Hepatocyte (in vitro differentiated cells): ENCODE data around the gene TECR. TPM values are rescaled to one million over a fixed set of nuclear protein-coding genes. Genes with fewer than 3 reads are reported as not detected.

Experiments used
- DNase-seq: peaks from one replicate; pipeline ENCODE4 v3.0.0-alpha.2; 2016; ENCODE audit warnings: low spot score
- H2AFZ ChIP-seq: fragments of 200-600 bp; sonication (generic); 2 replicates; pipeline ENCODE4 v1.6.0; 2016; ENCODE audit warnings: antibody characterized with exemption, mild to moderate bottlenecking
- H3K27ac ChIP-seq: fragments of 200-600 bp; sonication (generic); 2 replicates; pipeline ENCODE4 v1.5.1; 2016; ENCODE audit warnings: mild to moderate bottlenecking
- H3K27me3 ChIP-seq: fragments of 200-600 bp; sonication (generic); 2 replicates; pipeline ENCODE4 v1.6.1; 2016
- H3K36me3 ChIP-seq: fragments of 200-600 bp; sonication (generic); replicated peaks from 2 replicates; pipeline ENCODE4 v1.5.1; 2016; ENCODE audit warnings: low read depth; ENCODE audit not compliant: insufficient read depth
- H3K4me1 ChIP-seq: fragments of 200-600 bp; sonication (generic); 2 replicates; pipeline ENCODE4 v1.5.1; 2016; ENCODE audit warnings: mild to moderate bottlenecking, moderate library complexity; ENCODE audit not compliant: insufficient read depth
- H3K4me2 ChIP-seq: fragments of 200-600 bp; sonication (generic); 2 replicates; pipeline ENCODE4 v1.6.0; 2016
- H3K4me3 ChIP-seq: fragments of 200-600 bp; sonication (generic); 2 replicates; pipeline ENCODE4 v1.5.1; 2016; ENCODE audit warnings: mild to moderate bottlenecking
- H3K79me2 ChIP-seq: fragments of 200-600 bp; sonication (generic); 2 replicates; pipeline ENCODE4 v1.6.0; 2017; ENCODE audit warnings: mild to moderate bottlenecking
- H3K9me2 ChIP-seq: fragments of 200-600 bp; sonication (generic); replicated peaks from 2 replicates; pipeline ENCODE4 v1.6.0; 2017; ENCODE audit warnings: mild to moderate bottlenecking; ENCODE audit not compliant: insufficient read depth
- H3K9me3 ChIP-seq: fragments of 200-600 bp; sonication (generic); 2 replicates; pipeline ENCODE4 v1.5.1; 2016; ENCODE audit warnings: low read depth, mild to moderate bottlenecking
- H4K20me1 ChIP-seq: fragments of 200-600 bp; sonication (generic); 2 replicates; pipeline ENCODE4 v1.6.0; 2016; ENCODE audit warnings: mild to moderate bottlenecking; ENCODE audit not compliant: insufficient read depth, poor library complexity, severe bottlenecking
- CTCF ChIP-seq: fragments of 200-600 bp; sonication (generic); IDR thresholded peaks from 2 replicates; pipeline ENCODE4 v1.5.1; 2016; ENCODE audit warnings: antibody characterized with exemption, mild to moderate bottlenecking; ENCODE audit not compliant: poor library complexity
- EZH2 ChIP-seq: fragments of 200-600 bp; sonication (generic); IDR thresholded peaks from 2 replicates; pipeline ENCODE4 v1.6.1; 2016; ENCODE audit warnings: antibody characterized with exemption, mild to moderate bottlenecking, borderline replicate concordance
- EZH2phosphoT487 ChIP-seq: fragments of 200-600 bp; sonication (generic); IDR thresholded peaks from one replicate; pipeline ENCODE4 v1.6.1; 2018; ENCODE audit warnings: antibody characterized with exemption, mild to moderate bottlenecking, low read depth, moderate library complexity; ENCODE audit not compliant: unreplicated experiment, severe bottlenecking
- WGBS: methylation state at CpG from one replicate; pipeline ENCODE4 v1.1.6; 2016; ENCODE audit warnings: low lambda C conversion rate; ENCODE audit errors: missing lambda C conversion rate; 5-methylcytosine and 5-hydroxymethylcytosine counted together
- polyA plus RNA-seq: library from polyadenylated mRNA; unstranded; fragments of >200 nt; fragmentation: Nextera tagmentation; extraction: Ambion mirVana; gene quantifications from 2 replicates; pipeline ENCODE4 v1.2.1, GENCODE V29; 2016
- total RNA-seq: library from RNA; depleted of rRNA; stranded (reverse); fragments of >200 nt; gene quantifications from 2 replicates; pipeline ENCODE4 v1.2.3, GENCODE V29; 2014

TECR gene
- total and polyA plus RNA-seq, 2 experiments from 2014 or later: 65.3 to 366 TPM

GRCh38 chr19:14507704-14508542 is 21.5 kb upstream of the TECR start:
- WGBS: 56% methylated on average over 12 of the region's 12 CpGs
- no peak overlapping the region for H2AFZ ChIP-seq
- H3K4me2 ChIP-seq: no peak overlapping the region
- H3K36me3 ChIP-seq: no peaks in the 10 kb centered on the region
- peak overlapping the region; percentile 98 for H3K27ac ChIP-seq
- H3K4me3 ChIP-seq: no peak overlapping the region
- peak; percentile 64 for DNase-seq
- H3K79me2 ChIP-seq: no peaks in the 10 kb centered on the region
- H3K27me3 ChIP-seq: no peaks in the 10 kb centered on the region
- H3K9me3 ChIP-seq: no peaks in the 10 kb centered on the region
- no peaks in the 10 kb centered on the region for H4K20me1 ChIP-seq
- H3K9me2 ChIP-seq: no peaks in the 10 kb centered on the region
- H3K4me1 ChIP-seq: peaks cover 32% of the 10 kb centered on the region
- TF ChIP-seq EZH2 (no peak), EZH2phosphoT487 (no peak), CTCF (no peak)

GRCh38 chr19:14510311-14511228 is 18.8 kb upstream of the TECR start:
- TF ChIP-seq CTCF: no peak
- TF ChIP-seq EZH2: no peak
- TF ChIP-seq EZH2phosphoT487: no peak
- no peak for DNase-seq
- Histone ChIP-seq H4K20me1 (peaks cover 17% of the 10 kb centered on the region), H3K4me3 (no peak overlapping the region), H3K27ac (peak overlapping the region; percentile 81), H3K36me3 (peaks cover 6% of the 10 kb centered on the region), H3K9me3 (no peaks in the 10 kb centered on the region), H3K79me2 (peaks cover 15% of the 10 kb centered on the region), H3K4me2 (peak overlapping the region; percentile 55), H2AFZ (peak overlapping the region; percentile 16), H3K4me1 (peaks cover 38% of the 10 kb centered on the region), H3K27me3 (no peaks in the 10 kb centered on the region), H3K9me2 (no peaks in the 10 kb centered on the region)
- 69% methylated on average over 21 of the region's 22 CpGs for WGBS

DNA sequence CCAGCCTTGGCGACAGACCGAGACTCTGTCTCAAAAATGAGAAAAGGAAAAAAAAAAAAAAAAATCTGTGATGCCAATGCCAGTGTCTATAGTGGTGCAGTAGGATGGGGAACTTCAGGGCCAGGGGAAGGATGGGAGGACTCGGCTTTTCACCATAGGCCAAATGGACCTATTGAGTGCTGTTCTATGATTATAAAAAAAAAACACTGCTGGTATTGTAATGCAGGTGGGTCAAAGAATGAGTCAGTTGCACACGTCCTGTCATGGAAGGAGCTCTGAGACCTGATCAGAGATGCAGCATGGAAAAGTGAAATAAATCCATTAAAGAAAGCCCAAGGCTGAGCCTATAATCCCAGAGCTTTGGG is 18.2 kb upstream of the TECR start:
- no peak overlapping the region for H3K4me3 ChIP-seq
- peaks cover 39% of the 10 kb centered on the region for H3K4me1 ChIP-seq
- H3K4me2 ChIP-seq: no peak overlapping the region
- H3K36me3 ChIP-seq: peaks cover 6% of the 10 kb centered on the region
- no peak overlapping the region for H2AFZ ChIP-seq
- TF ChIP-seq EZH2 (no peak), CTCF (no peak), EZH2phosphoT487 (no peak)
- DNase-seq: no peak
- no peaks in the 10 kb centered on the region for H3K9me2 ChIP-seq
- H3K27ac ChIP-seq: peak overlapping the region; percentile 81
- no peaks in the 10 kb centered on the region for H3K9me3 ChIP-seq
- no peaks in the 10 kb centered on the region for H3K27me3 ChIP-seq
- WGBS: 94% methylated on average over 4 of the region's 4 CpGs
- H4K20me1 ChIP-seq: peaks cover 23% of the 10 kb centered on the region
- H3K79me2 ChIP-seq: peaks cover 21% of the 10 kb centered on the region
